HEK293 (cell line): ENCODE data around the gene AIF1L.

Experiments
- BCL11A ChIP-seq: fragments of 450-650 bp; formaldehyde crosslinking; IDR thresholded peaks from 2 replicates; pipeline ENCODE4 v1.5.1; 2016; ENCODE audit warnings: low read depth, missing biosample characterization, missing genetic modification characterization
- CTCF ChIP-seq: fragments of 450-650 bp; formaldehyde crosslinking; IDR thresholded peaks from 2 replicates; pipeline ENCODE4 v1.5.1; 2016; ENCODE audit warnings: missing biosample characterization, missing genetic modification characterization
- SCRT1 ChIP-seq: fragments of 450-650 bp; formaldehyde crosslinking; IDR thresholded peaks from 2 replicates; pipeline ENCODE4 v1.5.1; 2016; ENCODE audit warnings: missing biosample characterization, missing genetic modification characterization, borderline replicate concordance
- TRIM28 ChIP-seq: IDR thresholded peaks from 2 replicates; pipeline ENCODE4 v1.6.1; 2011; ENCODE audit warnings: low read length, control low read depth, borderline replicate concordance
- YY1 ChIP-seq: fragments of 450-650 bp; formaldehyde crosslinking; IDR thresholded peaks from 2 replicates; pipeline ENCODE4 v1.5.1; 2018; ENCODE audit warnings: missing biosample characterization, missing genetic modification characterization
- ZNF140 ChIP-seq: fragments of 450-650 bp; formaldehyde crosslinking; IDR thresholded peaks from 2 replicates; pipeline ENCODE4 v1.5.1; 2016; ENCODE audit warnings: missing biosample characterization, missing genetic modification characterization
- ZNF221 ChIP-seq: fragments of 450-650 bp; formaldehyde crosslinking; IDR thresholded peaks from 2 replicates; pipeline ENCODE4 v1.5.1; 2017; ENCODE audit warnings: missing biosample characterization, missing genetic modification characterization, borderline replicate concordance
- ZNF341 ChIP-seq: fragments of 450-650 bp; formaldehyde crosslinking; IDR thresholded peaks from 2 replicates; pipeline ENCODE4; 2016; ENCODE audit warnings: low read depth, missing biosample characterization, missing genetic modification characterization
- ZNF501 ChIP-seq: fragments of 450-650 bp; formaldehyde crosslinking; IDR thresholded peaks from 2 replicates; pipeline ENCODE4 v1.5.1; 2016; ENCODE audit warnings: missing biosample characterization, missing genetic modification characterization
- ZNF701 ChIP-seq: fragments of 450-650 bp; formaldehyde crosslinking; IDR thresholded peaks from 2 replicates; pipeline ENCODE4 v1.5.1; 2016; ENCODE audit warnings: missing biosample characterization, missing genetic modification characterization
- ZNF704 ChIP-seq: fragments of 450-650 bp; formaldehyde crosslinking; IDR thresholded peaks from 2 replicates; pipeline ENCODE4 v1.5.1; 2016; ENCODE audit warnings: missing biosample characterization, missing genetic modification characterization
- TF ChIP-seq, protein P1 (sequence below): fragments of 450-650 bp; formaldehyde crosslinking; IDR thresholded peaks from 2 replicates; pipeline ENCODE4 v1.5.1; 2016; ENCODE audit warnings: missing biosample characterization, missing genetic modification characterization

GRCh38 chr9:131111186-131111853, 15.0 kb downstream of the AIF1L start:
- TF ChIP-seq ZNF341: no peak
- no peak for TF ChIP-seq ZNF140 (tag by site-specific recombination)
- no peak for TF ChIP-seq CTCF (tag by site-specific recombination)
- TF ChIP-seq, protein P1, sequence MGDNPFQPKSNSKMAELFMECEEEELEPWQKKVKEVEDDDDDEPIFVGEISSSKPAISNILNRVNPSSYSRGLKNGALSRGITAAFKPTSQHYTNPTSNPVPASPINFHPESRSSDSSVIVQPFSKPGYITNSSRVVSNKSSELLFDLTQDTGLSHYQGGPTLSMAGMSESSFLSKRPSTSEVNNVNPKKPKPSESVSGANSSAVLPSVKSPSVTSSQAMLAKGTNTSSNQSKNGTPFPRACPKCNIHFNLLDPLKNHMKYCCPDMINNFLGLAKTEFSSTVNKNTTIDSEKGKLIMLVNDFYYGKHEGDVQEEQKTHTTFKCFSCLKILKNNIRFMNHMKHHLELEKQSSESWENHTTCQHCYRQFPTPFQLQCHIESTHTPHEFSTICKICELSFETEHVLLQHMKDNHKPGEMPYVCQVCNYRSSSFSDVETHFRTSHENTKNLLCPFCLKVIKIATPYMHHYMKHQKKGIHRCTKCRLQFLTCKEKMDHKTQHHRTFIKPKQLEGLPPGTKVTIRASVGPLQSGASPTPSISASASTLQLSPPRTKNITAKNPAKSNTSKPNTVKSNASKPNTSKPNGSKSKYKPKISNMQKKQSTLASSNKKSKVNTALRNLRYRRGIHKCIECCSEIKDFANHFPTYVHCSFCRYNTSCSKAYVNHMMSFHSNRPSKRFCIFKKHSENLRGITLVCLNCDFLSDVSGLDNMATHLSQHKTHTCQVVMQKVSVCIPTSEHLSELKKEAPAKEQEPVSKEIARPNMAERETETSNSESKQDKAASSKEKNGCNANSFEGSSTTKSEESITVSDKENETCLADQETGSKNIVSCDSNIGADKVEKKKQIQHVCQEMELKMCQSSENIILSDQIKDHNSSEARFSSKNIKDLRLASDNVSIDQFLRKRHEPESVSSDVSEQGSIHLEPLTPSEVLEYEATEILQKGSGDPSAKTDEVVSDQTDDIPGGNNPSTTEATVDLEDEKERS (tag by site-specific recombination): no peak
- no peak for TF ChIP-seq YY1 (tag by site-specific recombination)
- TF ChIP-seq BCL11A (tag by site-specific recombination): no peak
- TF ChIP-seq ZNF501 (tag by site-specific recombination): no peak
- TF ChIP-seq ZNF701 (tag by site-specific recombination): no peak
- TF ChIP-seq ZNF704 (tag by site-specific recombination): no peak
- TF ChIP-seq SCRT1 (tag by site-specific recombination): no peak
- no peak for TF ChIP-seq ZNF221
- TF ChIP-seq TRIM28: no peak
